Gastrocnemius medialis (tissue), 4 donors: ENCODE results near the gene CHAF1B. TPM values are rescaled to one million over a fixed set of nuclear protein-coding genes. Genes with fewer than 3 reads are reported as not detected.
A peak's percentile ranks its signal among the peaks of the same experiment; 100 is the strongest.
"Not testable (repeated sequence)": the region's sequence is repeated elsewhere in the genome, so short reads cannot be mapped to it uniquely, and the experiment has no call there.

Experiments
- ATAC-seq, 2 donors: fragments of 150-250 bp; one replicate each; pipeline ENCODE4 v1.9.1; 2016
- DNase-seq, 2 donors: peaks; one replicate each; pipeline ENCODE4 v3.0.0-alpha.2; 2019
- H3K27ac ChIP-seq, 4 donors: fragments of 200-600 bp; sonication (generic); 1 replicate in 1 of 4; 2 replicates in 3 of 4; pipeline ENCODE4 v1.5.1; 2016 to 2018; ENCODE audit warnings: mild to moderate bottlenecking in 2 of 4, moderate library complexity in 1 of 4
- H3K27me3 ChIP-seq, 3 donors: fragments of 200-600 bp; sonication (generic) in 2 of 3; 1 replicate in 1 of 3; 2 replicates in 2 of 3; pipeline versions ENCODE4 v1.5.1 to v1.6.0; 2016 to 2019; ENCODE audit warnings: mild to moderate bottlenecking in 1 of 3, moderate library complexity in 1 of 3
- H3K36me3 ChIP-seq, 2 donors: fragments of 200-600 bp; sonication (generic) in 1 of 2; one replicate each; pipeline ENCODE4 v1.5.1; 2017 to 2018
- H3K4me1 ChIP-seq, 2 donors: fragments of 200-600 bp; sonication (generic) in 1 of 2; one replicate each; pipeline ENCODE4 v1.5.1; 2016 to 2017; ENCODE audit warnings: mild to moderate bottlenecking in 2 of 2
- H3K4me3 ChIP-seq, 4 donors: fragments of 200-600 bp; sonication (generic) in 3 of 4; 1 replicate in 1 of 4; 2 replicates in 3 of 4; pipeline ENCODE4 v1.5.1; 2016 to 2019; ENCODE audit warnings: mild to moderate bottlenecking in 2 of 4
- H3K9me3 ChIP-seq, 3 donors: fragments of 200-600 bp; sonication (generic) in 2 of 3; 1 replicate in 1 of 3; 2 replicates in 2 of 3; pipeline ENCODE4 v1.5.1; 2016 to 2019
- POLR2A ChIP-seq, 2 donors: fragments of 450-650 bp; IDR thresholded peaks; one replicate each; pipeline ENCODE4 v1.6.1; 2017; ENCODE audit warnings: antibody characterized with exemption in 2 of 2, mild to moderate bottlenecking in 2 of 2, moderate library complexity in 2 of 2
- in situ Hi-C, 4 donors: fragments of 200-750 bp; cut with MboI; loops; one replicate each; pipeline versions ENCODE4 v1.15.0 to v1.8.0; 2017; ENCODE audit warnings: low sequenced_read_pairs in 4 of 4
- intact Hi-C: fragments of 100-400 bp; cut with DNase I; formaldehyde crosslinking; loops from one replicate; pipeline ENCODE4 v1.15.1; 2023; ENCODE audit warnings: low total_unique reads
- total RNA-seq, 4 donors: library from RNA; depleted of rRNA; stranded (reverse); fragments of >200 nt; gene quantifications; one replicate each; pipeline versions ENCODE4 v1.1.0 to v1.2.3, GENCODE V29; 2016
- TF ChIP-seq, protein P1 (sequence below), 5 experiments: fragments of 450-650 bp in 3 of 5; fragments of 200-600 bp in 2 of 5; sonication (generic) in 2 of 5; IDR thresholded peaks in 4 of 5; conservative IDR thresholded peaks in 1 of 5; 1 replicate in 4 of 5; 2 replicates in 1 of 5; pipeline ENCODE4 v1.5.1; 2016 to 2019; ENCODE audit warnings: antibody characterized with exemption in 5 of 5, mild to moderate bottlenecking in 3 of 5, moderate library complexity in 3 of 5

The CHAF1B gene
- total RNA-seq, 4 donors from 2014 or later, result 2.5 to 20.2 (median 7.4) TPM

DNA sequence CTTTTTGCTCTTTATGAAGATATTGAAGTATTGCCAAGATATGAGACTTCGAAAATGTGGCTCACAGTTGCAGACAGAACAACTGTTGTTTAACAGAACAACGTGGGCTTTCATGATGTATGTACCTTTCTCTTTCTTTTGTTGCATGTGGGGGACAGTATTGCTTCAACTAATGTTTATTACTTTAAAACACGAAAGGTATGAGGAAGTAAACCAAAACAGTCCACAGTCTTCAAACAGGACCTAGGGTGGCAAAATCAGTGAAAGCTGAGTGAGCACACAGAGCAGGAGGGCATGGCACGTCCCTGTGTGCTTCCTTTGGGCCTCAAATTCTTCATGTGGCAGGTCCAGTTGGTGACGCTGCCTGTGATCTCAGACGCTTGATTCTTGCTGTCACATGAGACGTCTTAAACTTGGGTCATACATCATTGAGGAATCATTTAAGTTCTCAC, 7.8 kb upstream of the CHAF1B start:
- Histone ChIP-seq H3K4me1 (peaks cover 20 to 22% of the 10 kb centered on the region in 2 donors), H3K36me3 (peaks cover 5 to 45% of the 10 kb centered on the region in 2 donors), H3K27me3 (no peaks in the 10 kb centered on the region), H3K4me3 (no peak overlapping the region), H3K9me3 (no peaks in the 10 kb centered on the region), H3K27ac (peak overlapping the region; percentile 87 to 94 (median 90))
- in situ Hi-C loops (no loop called here), intact Hi-C loops (no loop called here)
- no peak for TF ChIP-seq POLR2A (IDR thresholded peaks at IDR 0.05)
- TF ChIP-seq, protein P1, sequence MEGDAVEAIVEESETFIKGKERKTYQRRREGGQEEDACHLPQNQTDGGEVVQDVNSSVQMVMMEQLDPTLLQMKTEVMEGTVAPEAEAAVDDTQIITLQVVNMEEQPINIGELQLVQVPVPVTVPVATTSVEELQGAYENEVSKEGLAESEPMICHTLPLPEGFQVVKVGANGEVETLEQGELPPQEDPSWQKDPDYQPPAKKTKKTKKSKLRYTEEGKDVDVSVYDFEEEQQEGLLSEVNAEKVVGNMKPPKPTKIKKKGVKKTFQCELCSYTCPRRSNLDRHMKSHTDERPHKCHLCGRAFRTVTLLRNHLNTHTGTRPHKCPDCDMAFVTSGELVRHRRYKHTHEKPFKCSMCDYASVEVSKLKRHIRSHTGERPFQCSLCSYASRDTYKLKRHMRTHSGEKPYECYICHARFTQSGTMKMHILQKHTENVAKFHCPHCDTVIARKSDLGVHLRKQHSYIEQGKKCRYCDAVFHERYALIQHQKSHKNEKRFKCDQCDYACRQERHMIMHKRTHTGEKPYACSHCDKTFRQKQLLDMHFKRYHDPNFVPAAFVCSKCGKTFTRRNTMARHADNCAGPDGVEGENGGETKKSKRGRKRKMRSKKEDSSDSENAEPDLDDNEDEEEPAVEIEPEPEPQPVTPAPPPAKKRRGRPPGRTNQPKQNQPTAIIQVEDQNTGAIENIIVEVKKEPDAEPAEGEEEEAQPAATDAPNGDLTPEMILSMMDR (IDR thresholded peaks at IDR 0.05 in 4 of 5, conservative IDR thresholded peaks at IDR 0.05 in 1 of 5), result no peak
- ATAC-seq (peak; percentile 63 to 82), DNase-seq (peak in 1 of 2 donors; percentile 66)

DNA sequence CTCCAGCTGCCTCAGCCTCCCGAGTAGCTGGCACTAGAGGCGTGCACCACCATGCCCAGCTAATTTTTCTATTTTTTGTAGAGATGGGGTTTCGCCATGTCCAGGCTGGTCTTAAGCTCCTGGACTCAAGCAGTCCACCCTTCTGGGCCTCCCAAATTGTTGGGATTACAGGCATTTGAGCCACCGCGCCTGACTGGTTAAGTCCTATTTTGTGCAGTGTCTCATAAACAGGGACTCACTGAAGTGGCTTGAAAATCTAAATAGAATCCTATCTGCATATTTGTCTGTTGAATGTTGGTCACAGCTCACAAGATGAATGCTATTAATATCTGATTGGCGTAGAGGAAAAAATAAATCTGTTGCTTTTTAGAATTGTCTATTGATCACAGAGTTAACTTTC, 5.9 kb upstream of the CHAF1B start:
- Histone ChIP-seq H3K9me3 (no peaks in the 10 kb centered on the region), H3K36me3 (peaks cover 0 to 27% of the 10 kb centered on the region in 2 donors), H3K27ac (peak overlapping the region; percentile 87 to 94 (median 90)), H3K4me1 (peaks cover 28 to 38% of the 10 kb centered on the region in 2 donors), H3K4me3 (no peak overlapping the region), H3K27me3 (no peaks in the 10 kb centered on the region)
- intact Hi-C loops, result no loop called here
- no peak for ATAC-seq
- DNase-seq, result no peak
- in situ Hi-C loops, result no loop called here
- TF ChIP-seq, protein P1 (IDR thresholded peaks at IDR 0.05 in 4 of 5, conservative IDR thresholded peaks at IDR 0.05 in 1 of 5), result no peak
- TF ChIP-seq POLR2A (IDR thresholded peaks at IDR 0.05), result no peak

DNA sequence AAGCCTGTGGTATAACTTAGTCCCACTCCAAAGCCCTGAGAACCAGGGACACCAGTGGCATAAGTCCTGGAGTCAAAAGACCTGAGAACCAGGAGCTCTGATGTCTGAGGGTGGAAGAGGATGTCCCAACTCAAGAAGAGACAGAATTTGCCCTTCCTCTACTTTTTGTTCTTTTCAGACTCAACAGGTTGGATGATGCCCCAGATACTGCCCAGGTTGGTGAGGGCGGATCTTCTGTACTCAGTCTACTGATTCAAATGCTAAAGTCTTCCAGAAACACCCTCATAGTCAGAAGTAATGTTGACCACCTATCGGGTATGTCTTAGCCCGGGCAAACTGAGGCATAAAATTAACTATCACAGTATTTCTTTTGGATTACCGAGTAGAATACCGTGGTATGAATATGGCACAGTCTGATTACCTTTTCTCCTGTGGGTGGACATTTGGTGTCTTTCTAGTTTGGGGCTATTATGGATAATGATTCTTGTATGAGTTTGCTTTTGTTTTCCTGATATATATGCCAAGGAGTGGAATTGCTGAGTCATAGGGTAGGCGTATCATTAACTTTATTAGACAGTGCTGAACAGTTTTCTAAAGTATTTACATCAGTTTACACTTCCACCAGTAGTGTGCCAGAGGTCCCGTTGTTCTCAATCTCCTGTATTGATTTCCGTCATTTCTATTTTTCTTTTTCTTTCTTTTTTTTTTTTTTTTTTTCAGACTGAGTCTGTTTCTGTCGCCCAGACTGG, 3.2 kb upstream of the CHAF1B start:
- Histone ChIP-seq H3K27ac (peak overlapping the region; percentile 87 to 94 (median 90)), H3K9me3 (no peaks in the 10 kb centered on the region), H3K4me1 (peaks cover 34 to 47% of the 10 kb centered on the region in 2 donors), H3K27me3 (no peaks in the 10 kb centered on the region), H3K4me3 (no peak overlapping the region), H3K36me3 (peaks cover 0 to 10% of the 10 kb centered on the region in 2 donors)
- in situ Hi-C loops (no loop called here), intact Hi-C loops (loop anchor here (1.0 kb wide), 1 partner anchor 48 kb away; no protein-coding TSS in a partner anchor)
- no peak for ATAC-seq
- TF ChIP-seq, protein P1 (IDR thresholded peaks at IDR 0.05 in 4 of 5, conservative IDR thresholded peaks at IDR 0.05 in 1 of 5), result no peak
- TF ChIP-seq POLR2A (IDR thresholded peaks at IDR 0.05), result no peak
- no peak for DNase-seq

DNA sequence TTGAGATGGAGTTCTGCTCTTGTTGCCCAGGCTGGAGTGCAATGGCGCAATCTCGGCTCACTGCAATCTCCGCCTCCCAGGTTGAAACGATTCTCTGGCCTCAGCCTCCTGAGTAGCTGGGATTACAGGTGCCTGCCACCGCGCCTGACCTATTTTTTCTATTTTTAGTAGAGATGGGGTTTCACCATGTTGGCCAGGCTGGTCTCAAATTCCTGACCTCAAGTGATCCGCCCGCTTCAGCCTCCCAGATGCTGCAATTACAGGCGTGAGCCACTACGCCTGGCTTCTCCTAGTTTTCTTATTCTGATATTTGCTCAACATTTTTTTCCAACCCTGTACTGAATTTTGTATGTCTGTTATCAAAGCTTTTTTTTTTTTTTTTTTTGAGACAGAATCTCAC, 2.5 kb upstream of the CHAF1B start:
- in situ Hi-C loops, H3K36me3 ChIP-seq, H3K4me3 ChIP-seq, H3K9me3 ChIP-seq, H3K27me3 ChIP-seq: not testable (repeated sequence)
- intact Hi-C loops, result loop anchor here (1.0 kb wide), 1 partner anchor 48 kb away; no protein-coding TSS in a partner anchor
- peak overlapping the region; percentile 87 to 94 (median 90) for H3K27ac ChIP-seq
- peaks cover 28 to 42% of the 10 kb centered on the region in 2 donors for H3K4me1 ChIP-seq
- DNase-seq (peak; percentile 74 to 93), ATAC-seq (peak; percentile 57 to 60)
- TF ChIP-seq, protein P1 (IDR thresholded peaks at IDR 0.05 in 4 of 5, conservative IDR thresholded peaks at IDR 0.05 in 1 of 5), result peak in 1 of 5 experiments; percentile 29
